GM19023 (cell line): ENCODE data around the gene CAPSL.
"Not testable (repeated sequence)": the region's sequence is repeated elsewhere in the genome, so short reads cannot be mapped to it uniquely, and the experiment has no call there.

Experiments used
- ATAC-seq: cut with Tn5 transposase; IDR thresholded peaks from one replicate; pipeline ENCODE4 v1.9.1; 2021; ENCODE audit warnings: mild to moderate bottlenecking, moderate library complexity; ENCODE audit not compliant: unreplicated experiment

The CAPSL gene

GRCh38 chr5:35878079-35878478 lies 60.3 kb downstream of the CAPSL start:
- no peak for ATAC-seq

- no peak for ATAC-seq
Measured at GRCh38 chr5:35877655-35878054, 60.8 kb downstream of the CAPSL start.

GRCh38 chr5:35876922-35877321 lies 61.5 kb downstream of the CAPSL start:
- no peak for ATAC-seq

GRCh38 chr5:35876454-35876853 lies 62.0 kb downstream of the CAPSL start:
- no peak for ATAC-seq

- no peak for ATAC-seq
Measured at GRCh38 chr5:35870605-35871004, 67.8 kb downstream of the CAPSL start.

GRCh38 chr5:35869685-35870277 lies 68.6 kb downstream of the CAPSL start:
- ATAC-seq: no peak

GRCh38 chr5:35867998-35868397 lies 70.4 kb downstream of the CAPSL start:
- no peak for ATAC-seq

- no peak for ATAC-seq
Measured at GRCh38 chr5:35863159-35863558, 75.3 kb downstream of the CAPSL start.

- ATAC-seq: no peak
Measured at GRCh38 chr5:35862126-35862525, 76.3 kb downstream of the CAPSL start.

- no peak for ATAC-seq
Measured at GRCh38 chr5:35861718-35862117, 76.7 kb downstream of the CAPSL start.

GRCh38 chr5:35860686-35861085 lies 77.7 kb downstream of the CAPSL start:
- no peak for ATAC-seq

- no peak for ATAC-seq
Measured at GRCh38 chr5:35859101-35859661, 79.2 kb downstream of the CAPSL start.

- ATAC-seq: no peak
Measured at GRCh38 chr5:35857606-35858205, 80.7 kb downstream of the CAPSL start.

- ATAC-seq: no peak
Measured at GRCh38 chr5:35856765-35857351, 81.6 kb downstream of the CAPSL start, which contains the start of gene IL7R. Gene IL7R, plus strand, starts transcription at chr5:35856891. Its CDS starts 87 bp downstream, at chr5:35856978.

GRCh38 chr5:35856186-35856764 lies 82.1 kb downstream of the CAPSL start:
- not testable (repeated sequence) for ATAC-seq

- ATAC-seq: no peak
Measured at GRCh38 chr5:35855187-35855586, 83.2 kb downstream of the CAPSL start.
